Measurements from ENCODE around the gene DGKZ. TPM values are rescaled to one million over a fixed set of nuclear protein-coding genes. Genes with fewer than 3 reads are reported as not detected.

The DGKZ gene
- total RNA-seq, 1 donor from 2014 or later = 12.5 TPM

DNA sequence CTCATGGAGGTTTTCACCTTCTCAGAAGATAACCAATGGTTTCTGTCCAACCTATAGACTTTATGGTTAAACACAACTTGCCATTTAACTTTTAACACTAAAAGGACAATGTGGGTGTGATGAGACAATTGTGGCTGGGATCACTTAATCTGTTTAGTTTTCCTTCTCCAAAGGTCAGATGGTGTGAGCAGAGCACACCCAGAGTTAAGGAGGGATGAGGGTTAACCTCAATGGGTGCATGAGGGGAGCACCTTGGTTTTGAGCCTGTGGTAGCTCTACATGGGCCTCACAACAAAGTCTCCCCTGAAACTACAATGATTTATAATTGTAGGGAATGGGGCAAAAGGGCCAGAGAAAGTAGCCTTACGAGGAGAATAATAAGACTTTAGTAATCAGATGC is 73.2 kb downstream of the DGKZ start:
- Histone ChIP-seq H3K4me3 (no peak overlapping the region), H4K20me1 (ENCODE audit: low read depth) (peaks cover 14% of the 10 kb centered on the region), H3K36me3 (no peaks in the 10 kb centered on the region), H3K9ac (no peak overlapping the region), H2AFZ (replicated peaks) (no peak overlapping the region), H3K27me3 (no peaks in the 10 kb centered on the region), H3K27ac (no peak overlapping the region), H3K4me2 (no peak overlapping the region), H3K79me2 (ENCODE audit: low read depth) (no peaks in the 10 kb centered on the region), H3K4me1 (peaks cover 28% of the 10 kb centered on the region), H3K9me3 (ENCODE audit: low read depth) (no peaks in the 10 kb centered on the region), H3F3A (ENCODE audit: low read depth) (peaks cover 32% of the 10 kb centered on the region)
- Mint-ChIP-seq H3K27me3 (ENCODE audit: insufficient read depth, low read depth) (peaks cover 3% of the 10 kb centered on the region), H3K4me3 (no peak overlapping the region), H3K27ac (no peak overlapping the region), H3K36me3 (peaks cover 18% of the 10 kb centered on the region), H3K4me1 (peaks cover 22% of the 10 kb centered on the region), H3K9me3 (no peaks in the 10 kb centered on the region)
- TF ChIP-seq EZH2 (IDR thresholded peaks at IDR 0.05) = no peak
- no peak for TF ChIP-seq EZH2phosphoT487 (IDR thresholded peaks at IDR 0.05)
- TF ChIP-seq, protein P1, sequence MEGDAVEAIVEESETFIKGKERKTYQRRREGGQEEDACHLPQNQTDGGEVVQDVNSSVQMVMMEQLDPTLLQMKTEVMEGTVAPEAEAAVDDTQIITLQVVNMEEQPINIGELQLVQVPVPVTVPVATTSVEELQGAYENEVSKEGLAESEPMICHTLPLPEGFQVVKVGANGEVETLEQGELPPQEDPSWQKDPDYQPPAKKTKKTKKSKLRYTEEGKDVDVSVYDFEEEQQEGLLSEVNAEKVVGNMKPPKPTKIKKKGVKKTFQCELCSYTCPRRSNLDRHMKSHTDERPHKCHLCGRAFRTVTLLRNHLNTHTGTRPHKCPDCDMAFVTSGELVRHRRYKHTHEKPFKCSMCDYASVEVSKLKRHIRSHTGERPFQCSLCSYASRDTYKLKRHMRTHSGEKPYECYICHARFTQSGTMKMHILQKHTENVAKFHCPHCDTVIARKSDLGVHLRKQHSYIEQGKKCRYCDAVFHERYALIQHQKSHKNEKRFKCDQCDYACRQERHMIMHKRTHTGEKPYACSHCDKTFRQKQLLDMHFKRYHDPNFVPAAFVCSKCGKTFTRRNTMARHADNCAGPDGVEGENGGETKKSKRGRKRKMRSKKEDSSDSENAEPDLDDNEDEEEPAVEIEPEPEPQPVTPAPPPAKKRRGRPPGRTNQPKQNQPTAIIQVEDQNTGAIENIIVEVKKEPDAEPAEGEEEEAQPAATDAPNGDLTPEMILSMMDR (IDR thresholded peaks at IDR 0.05) = no peak
- no peak for DNase-seq (ENCODE audit: low spot score)

DNA sequence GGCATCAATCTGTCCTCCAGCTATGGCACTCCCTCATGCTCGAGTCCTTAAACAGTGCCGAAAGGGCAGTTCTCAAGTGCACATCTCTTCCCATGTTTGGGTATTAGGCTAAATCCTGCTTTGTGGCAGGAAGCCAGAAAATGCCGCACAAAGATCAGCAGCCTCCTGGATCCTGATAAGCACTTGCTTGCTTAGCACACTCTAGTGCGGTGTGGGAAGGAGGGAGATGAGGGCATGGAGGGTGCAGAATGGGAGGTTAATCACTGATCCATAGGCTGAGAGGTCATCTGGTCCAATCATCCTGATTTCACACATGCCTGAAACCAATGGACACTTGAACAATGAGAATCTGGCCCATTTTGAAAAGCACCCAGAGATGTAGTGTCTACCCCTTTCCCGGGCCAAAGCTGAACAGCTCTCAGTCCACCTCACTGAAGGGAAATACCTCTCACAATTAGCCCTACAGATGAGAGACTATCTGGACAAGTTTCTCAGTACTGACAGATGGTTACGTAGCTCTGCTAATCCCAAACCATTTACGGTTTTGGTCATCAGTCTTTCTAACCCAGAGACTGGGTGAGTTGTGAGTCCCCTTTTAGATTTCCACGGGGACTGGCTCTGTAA is 74.1 kb downstream of the DGKZ start:
- H3K36me3 ChIP-seq = no peaks in the 10 kb centered on the region
- no peaks in the 10 kb centered on the region for H3K79me2 ChIP-seq (ENCODE audit: low read depth)
- H3K4me3 Mint-ChIP-seq = no peak overlapping the region
- H3K4me3 ChIP-seq = no peak overlapping the region
- no peak overlapping the region for H3K4me2 ChIP-seq
- no peaks in the 10 kb centered on the region for H3K27me3 ChIP-seq
- H3K36me3 Mint-ChIP-seq = peaks cover 16% of the 10 kb centered on the region
- no peak for DNase-seq (ENCODE audit: low spot score)
- no peaks in the 10 kb centered on the region for H3K9me3 Mint-ChIP-seq
- no peak overlapping the region for H3K9ac ChIP-seq
- peaks cover 3% of the 10 kb centered on the region for H3K27me3 Mint-ChIP-seq (ENCODE audit: insufficient read depth, low read depth)
- H4K20me1 ChIP-seq (ENCODE audit: low read depth) = peaks cover 14% of the 10 kb centered on the region
- H2AFZ ChIP-seq (replicated peaks) = no peak overlapping the region
- H3K4me1 Mint-ChIP-seq = peaks cover 22% of the 10 kb centered on the region
- H3F3A ChIP-seq (ENCODE audit: low read depth) = peaks cover 32% of the 10 kb centered on the region
- no peak overlapping the region for H3K27ac Mint-ChIP-seq
- TF ChIP-seq EZH2phosphoT487 (IDR thresholded peaks at IDR 0.05) (no peak), EZH2 (IDR thresholded peaks at IDR 0.05) (no peak)
- TF ChIP-seq, protein P1 (IDR thresholded peaks at IDR 0.05) = no peak
- no peaks in the 10 kb centered on the region for H3K9me3 ChIP-seq (ENCODE audit: low read depth)
- H3K4me1 ChIP-seq = peaks cover 26% of the 10 kb centered on the region
- no peak overlapping the region for H3K27ac ChIP-seq

DNA sequence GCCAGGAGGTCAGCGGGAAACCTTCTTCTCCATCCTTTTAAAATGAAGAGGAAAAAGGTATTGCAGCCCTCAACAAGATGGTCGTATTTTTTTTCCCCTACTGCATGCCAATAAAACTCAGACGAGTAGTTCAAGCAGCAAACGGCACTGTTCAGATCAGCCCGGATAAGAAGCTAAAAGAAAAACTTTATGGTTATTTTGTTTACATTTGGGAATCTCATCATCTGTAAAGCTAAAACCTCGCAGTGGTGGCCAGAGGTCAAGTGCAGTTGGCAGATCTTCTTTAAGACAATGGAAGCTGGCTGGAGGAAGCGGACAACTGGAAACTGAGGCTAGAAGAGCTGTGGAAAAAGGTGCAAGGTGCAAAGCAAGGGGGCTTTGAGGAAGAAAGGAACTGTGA is 75.3 kb downstream of the DGKZ start:
- Mint-ChIP-seq H3K4me3 (no peak overlapping the region), H3K27me3 (ENCODE audit: insufficient read depth, low read depth) (peaks cover 3% of the 10 kb centered on the region), H3K36me3 (peaks cover 14% of the 10 kb centered on the region), H3K4me1 (peaks cover 19% of the 10 kb centered on the region), H3K9me3 (no peaks in the 10 kb centered on the region), H3K27ac (no peak overlapping the region)
- Histone ChIP-seq H3K36me3 (no peaks in the 10 kb centered on the region), H3K79me2 (ENCODE audit: low read depth) (no peaks in the 10 kb centered on the region), H3K4me3 (no peak overlapping the region), H3K4me2 (no peak overlapping the region), H4K20me1 (ENCODE audit: low read depth) (peaks cover 6% of the 10 kb centered on the region), H3K9me3 (ENCODE audit: low read depth) (no peaks in the 10 kb centered on the region), H3K9ac (no peak overlapping the region), H3K4me1 (peaks cover 13% of the 10 kb centered on the region), H3K27ac (no peak overlapping the region), H3F3A (ENCODE audit: low read depth) (peaks cover 23% of the 10 kb centered on the region), H3K27me3 (no peaks in the 10 kb centered on the region), H2AFZ (replicated peaks) (no peak overlapping the region)
- no peak for DNase-seq (ENCODE audit: low spot score)
- TF ChIP-seq, protein P1 (IDR thresholded peaks at IDR 0.05) = no peak
- no peak for TF ChIP-seq EZH2 (IDR thresholded peaks at IDR 0.05)
- TF ChIP-seq EZH2phosphoT487 (IDR thresholded peaks at IDR 0.05) = no peak

All from neural progenitor cell (in vitro differentiated cells).